Kidney (tissue), 14 donors: ENCODE results near the gene RAI1. TPM values are rescaled to one million over a fixed set of nuclear protein-coding genes. Genes with fewer than 3 reads are reported as not detected.
A peak's percentile ranks its signal among the peaks of the same experiment; 100 is the strongest.

Source experiments
- DNase-seq, 5 donors: peaks; one replicate each; pipeline ENCODE4 v3.0.0-alpha.2; 2013 to 2020
- FAIRE-seq: peaks from 2 replicates; lab custom pipeline; 2012; peaks lifted over from hg19 to GRCh38; lab: Jason Lieb, UNC
- H3K27ac ChIP-seq, 2 donors: one replicate each; pipeline ENCODE4 v1.7.0; 2013; ENCODE audit warnings: low read depth in 2 of 2, low read length in 2 of 2, inconsistent platforms in 1 of 2
- H3K27me3 ChIP-seq: one replicate; pipeline ENCODE4 v1.7.1; 2013; ENCODE audit warnings: low read length, inconsistent platforms; ENCODE audit not compliant: control insufficient read depth, insufficient read depth
- H3K36me3 ChIP-seq, 3 donors: one replicate each; pipeline versions ENCODE4 v1.7.0 to v1.7.1; 2013; ENCODE audit warnings: low read length in 3 of 3, control low read depth in 1 of 3, inconsistent platforms in 1 of 3; ENCODE audit not compliant: insufficient read depth in 3 of 3, control insufficient read depth in 2 of 3
- H3K4me1 ChIP-seq, 3 donors: one replicate each; pipeline versions ENCODE4 v1.7.0 to v1.7.1; 2013; ENCODE audit warnings: low read length in 3 of 3, inconsistent platforms in 1 of 3, low read depth in 1 of 3; ENCODE audit not compliant: control insufficient read depth in 2 of 3, insufficient read depth in 2 of 3
- H3K4me3 ChIP-seq, 3 donors: one replicate each; pipeline versions ENCODE4 v1.7.0 to v1.8.1; 2013; ENCODE audit warnings: low read length in 3 of 3, control low read depth in 1 of 3, inconsistent platforms in 1 of 3
- H3K9ac ChIP-seq, 3 donors: one replicate each; pipeline versions ENCODE4 v1.7.0 to v1.7.1; 2013; ENCODE audit warnings: low read length in 3 of 3, control low read depth in 1 of 3, inconsistent platforms in 1 of 3
- H3K9me3 ChIP-seq, 3 donors: one replicate each; pipeline versions ENCODE4 v1.7.0 to v1.7.1; 2013; ENCODE audit warnings: low read length in 3 of 3, control low read depth in 1 of 3, inconsistent platforms in 1 of 3; ENCODE audit not compliant: control insufficient read depth in 2 of 3, insufficient read depth in 1 of 3
- CTCF ChIP-seq: IDR thresholded peaks from 3 replicates; pipeline ENCODE4 v1.5.1; 2012; ENCODE audit warnings: mild to moderate bottlenecking, moderate library complexity, borderline replicate concordance; ENCODE audit not compliant: insufficient read depth; ENCODE audit errors: extremely low read depth
- intact Hi-C: fragments of 100-400 bp; cut with DNase I; formaldehyde crosslinking; loops from one replicate; pipeline ENCODE4 v1.11.1; 2022
- polyA plus RNA-seq: library from polyadenylated mRNA; stranded (reverse); fragments of 350-450 nt; fragmentation: Illumina TruSeq; extraction: RNeasy Lipid Tissue Mini Kit (QIAGEN cat#74804); gene quantifications from one replicate; pipeline ENCODE4 v1.2.3, GENCODE V29; 2014; ENCODE audit warnings: low read depth, low replicate concordance; ENCODE audit not compliant: insufficient read depth
- total RNA-seq: library from RNA; stranded (reverse); fragmentation: NEBNext Ultra II Directional; extraction: Animal tissue kit (Norgen Biotek cat#: 25700); gene quantifications from one replicate; pipeline ENCODE4 v1.2.1, GENCODE V29; 2021
- donor health status: control.
- donor health status: control.
- donor health status: control.
- donor health status: control.
- donor health status: control.
- donor health status: DM: yes; HTN: yes; CAD: no.
- donor health status: Normal renal cell carcinoma (clear cell type).

The RAI1 gene
- total and polyA plus RNA-seq, 2 donors from 2014 or later, result 6.7 to 50.5 TPM

GRCh38 chr17:17771498-17772201 lies 90.4 kb downstream of the RAI1 start:
- Histone ChIP-seq H3K36me3 (no peaks in the 10 kb centered on the region), H3K4me3 (no peak overlapping the region), H3K9me3 (no peaks in the 10 kb centered on the region), H3K27ac (no peak overlapping the region), H3K9ac (peak overlapping the region in 1 of 3 donors; percentile 26), H3K27me3 (no peaks in the 10 kb centered on the region), H3K4me1 (peaks cover 3 to 45% (median 14%) of the 10 kb centered on the region in 3 donors)
- DNase-seq (peak in 1 of 5 donors; percentile 68), FAIRE-seq (no peak)
- intact Hi-C loops, result no loop called here
- no peak for TF ChIP-seq CTCF

- TF ChIP-seq CTCF, result no peak
- Histone ChIP-seq H3K4me1 (peaks cover 3 to 44% (median 14%) of the 10 kb centered on the region in 3 donors), H3K36me3 (no peaks in the 10 kb centered on the region), H3K9ac (no peak overlapping the region), H3K4me3 (no peak overlapping the region), H3K27me3 (no peaks in the 10 kb centered on the region), H3K27ac (no peak overlapping the region), H3K9me3 (no peaks in the 10 kb centered on the region)
- intact Hi-C loops, result no loop called here
- FAIRE-seq (no peak), DNase-seq (no peak)
Measured at GRCh38 chr17:17772231-17772630, 91.0 kb downstream of the RAI1 start.

- no peaks in the 10 kb centered on the region for H3K36me3 ChIP-seq
- intact Hi-C loops, result no loop called here
- peak in 2 of 5 donors; percentile 14 to 87 for DNase-seq
- H3K9ac ChIP-seq, result peak overlapping the region in 1 of 3 donors; percentile 69
- no peaks in the 10 kb centered on the region for H3K27me3 ChIP-seq
- H3K9me3 ChIP-seq, result no peaks in the 10 kb centered on the region
- H3K27ac ChIP-seq, result peak overlapping the region; percentile 82
- peaks cover 0 to 30% (median 16%) of the 10 kb centered on the region in 3 donors for H3K4me1 ChIP-seq
- H3K4me3 ChIP-seq, result no peak overlapping the region
- no peak for FAIRE-seq
- TF ChIP-seq CTCF, result peak; percentile 36
Measured at GRCh38 chr17:17774009-17774881, 93.0 kb downstream of the RAI1 start.
